H1 (cell line): Measurements from ENCODE around the gene VEPH1. TPM values are rescaled to one million over a fixed set of nuclear protein-coding genes. Genes with fewer than 3 reads are reported as not detected.

Source experiments
- polyA plus RNA-seq, 7 experiments: library from polyadenylated mRNA; depleted of rRNA in 3 of 7; stranded (reverse) in 5 of 7; unstranded in 2 of 7; fragments of >200 nt in 5 of 7; fragments of 200-250 nt in 2 of 7; gene quantifications; 1 replicate in 5 of 7; 2 replicates in 1 of 7; 4 replicates in 1 of 7; pipeline versions ENCODE4 v1.2.1 to v1.2.3, GENCODE V29; 2011 to 2013; ENCODE audit warnings: missing spikeins in 2 of 7, mixed read lengths in 2 of 7
- total RNA-seq: library from RNA; stranded (reverse); fragmentation: NEBNext Ultra II Directional; extraction: Animal tissue kit (Norgen Biotek cat#: 25700); gene quantifications from 2 replicates; pipeline ENCODE4 v1.2.1, GENCODE V29; 2021
- TF ChIP-seq, protein P1 (sequence below): fragments of 300-600 bp; sonication (generic); IDR thresholded peaks from 2 replicates; pipeline ENCODE4 v1.7.1; 2012; ENCODE audit warnings: low read length, moderate library complexity, mild to moderate bottlenecking, inconsistent platforms; ENCODE audit not compliant: insufficient replicate concordance

Gene VEPH1
- total and polyA plus RNA-seq, 2 of the 8 experiments (the other 6 are each of a cell fraction or from before 2014, with no cell fraction given): 12.0 to 18.3 TPM

DNA sequence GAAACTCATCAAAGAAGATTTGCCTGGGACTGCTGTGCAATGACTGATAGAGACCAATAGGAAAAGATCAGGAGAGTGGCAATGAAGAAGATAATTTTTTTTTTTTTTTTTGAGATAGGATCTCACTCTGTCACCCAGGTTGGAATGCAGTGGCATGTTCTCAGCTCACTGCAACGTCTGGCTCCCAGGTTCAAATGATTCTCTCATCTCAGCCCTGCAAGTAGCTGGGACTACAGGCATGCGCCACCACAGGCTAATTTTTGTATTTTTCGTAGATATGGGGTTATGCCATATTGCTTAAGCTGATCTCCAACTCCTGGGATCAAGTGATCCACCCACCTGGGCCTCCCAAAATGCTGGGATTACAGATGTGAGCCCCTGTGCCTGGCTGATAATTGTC is 226.4 kb downstream of the VEPH1 start (continued):
- TF ChIP-seq, protein P1, sequence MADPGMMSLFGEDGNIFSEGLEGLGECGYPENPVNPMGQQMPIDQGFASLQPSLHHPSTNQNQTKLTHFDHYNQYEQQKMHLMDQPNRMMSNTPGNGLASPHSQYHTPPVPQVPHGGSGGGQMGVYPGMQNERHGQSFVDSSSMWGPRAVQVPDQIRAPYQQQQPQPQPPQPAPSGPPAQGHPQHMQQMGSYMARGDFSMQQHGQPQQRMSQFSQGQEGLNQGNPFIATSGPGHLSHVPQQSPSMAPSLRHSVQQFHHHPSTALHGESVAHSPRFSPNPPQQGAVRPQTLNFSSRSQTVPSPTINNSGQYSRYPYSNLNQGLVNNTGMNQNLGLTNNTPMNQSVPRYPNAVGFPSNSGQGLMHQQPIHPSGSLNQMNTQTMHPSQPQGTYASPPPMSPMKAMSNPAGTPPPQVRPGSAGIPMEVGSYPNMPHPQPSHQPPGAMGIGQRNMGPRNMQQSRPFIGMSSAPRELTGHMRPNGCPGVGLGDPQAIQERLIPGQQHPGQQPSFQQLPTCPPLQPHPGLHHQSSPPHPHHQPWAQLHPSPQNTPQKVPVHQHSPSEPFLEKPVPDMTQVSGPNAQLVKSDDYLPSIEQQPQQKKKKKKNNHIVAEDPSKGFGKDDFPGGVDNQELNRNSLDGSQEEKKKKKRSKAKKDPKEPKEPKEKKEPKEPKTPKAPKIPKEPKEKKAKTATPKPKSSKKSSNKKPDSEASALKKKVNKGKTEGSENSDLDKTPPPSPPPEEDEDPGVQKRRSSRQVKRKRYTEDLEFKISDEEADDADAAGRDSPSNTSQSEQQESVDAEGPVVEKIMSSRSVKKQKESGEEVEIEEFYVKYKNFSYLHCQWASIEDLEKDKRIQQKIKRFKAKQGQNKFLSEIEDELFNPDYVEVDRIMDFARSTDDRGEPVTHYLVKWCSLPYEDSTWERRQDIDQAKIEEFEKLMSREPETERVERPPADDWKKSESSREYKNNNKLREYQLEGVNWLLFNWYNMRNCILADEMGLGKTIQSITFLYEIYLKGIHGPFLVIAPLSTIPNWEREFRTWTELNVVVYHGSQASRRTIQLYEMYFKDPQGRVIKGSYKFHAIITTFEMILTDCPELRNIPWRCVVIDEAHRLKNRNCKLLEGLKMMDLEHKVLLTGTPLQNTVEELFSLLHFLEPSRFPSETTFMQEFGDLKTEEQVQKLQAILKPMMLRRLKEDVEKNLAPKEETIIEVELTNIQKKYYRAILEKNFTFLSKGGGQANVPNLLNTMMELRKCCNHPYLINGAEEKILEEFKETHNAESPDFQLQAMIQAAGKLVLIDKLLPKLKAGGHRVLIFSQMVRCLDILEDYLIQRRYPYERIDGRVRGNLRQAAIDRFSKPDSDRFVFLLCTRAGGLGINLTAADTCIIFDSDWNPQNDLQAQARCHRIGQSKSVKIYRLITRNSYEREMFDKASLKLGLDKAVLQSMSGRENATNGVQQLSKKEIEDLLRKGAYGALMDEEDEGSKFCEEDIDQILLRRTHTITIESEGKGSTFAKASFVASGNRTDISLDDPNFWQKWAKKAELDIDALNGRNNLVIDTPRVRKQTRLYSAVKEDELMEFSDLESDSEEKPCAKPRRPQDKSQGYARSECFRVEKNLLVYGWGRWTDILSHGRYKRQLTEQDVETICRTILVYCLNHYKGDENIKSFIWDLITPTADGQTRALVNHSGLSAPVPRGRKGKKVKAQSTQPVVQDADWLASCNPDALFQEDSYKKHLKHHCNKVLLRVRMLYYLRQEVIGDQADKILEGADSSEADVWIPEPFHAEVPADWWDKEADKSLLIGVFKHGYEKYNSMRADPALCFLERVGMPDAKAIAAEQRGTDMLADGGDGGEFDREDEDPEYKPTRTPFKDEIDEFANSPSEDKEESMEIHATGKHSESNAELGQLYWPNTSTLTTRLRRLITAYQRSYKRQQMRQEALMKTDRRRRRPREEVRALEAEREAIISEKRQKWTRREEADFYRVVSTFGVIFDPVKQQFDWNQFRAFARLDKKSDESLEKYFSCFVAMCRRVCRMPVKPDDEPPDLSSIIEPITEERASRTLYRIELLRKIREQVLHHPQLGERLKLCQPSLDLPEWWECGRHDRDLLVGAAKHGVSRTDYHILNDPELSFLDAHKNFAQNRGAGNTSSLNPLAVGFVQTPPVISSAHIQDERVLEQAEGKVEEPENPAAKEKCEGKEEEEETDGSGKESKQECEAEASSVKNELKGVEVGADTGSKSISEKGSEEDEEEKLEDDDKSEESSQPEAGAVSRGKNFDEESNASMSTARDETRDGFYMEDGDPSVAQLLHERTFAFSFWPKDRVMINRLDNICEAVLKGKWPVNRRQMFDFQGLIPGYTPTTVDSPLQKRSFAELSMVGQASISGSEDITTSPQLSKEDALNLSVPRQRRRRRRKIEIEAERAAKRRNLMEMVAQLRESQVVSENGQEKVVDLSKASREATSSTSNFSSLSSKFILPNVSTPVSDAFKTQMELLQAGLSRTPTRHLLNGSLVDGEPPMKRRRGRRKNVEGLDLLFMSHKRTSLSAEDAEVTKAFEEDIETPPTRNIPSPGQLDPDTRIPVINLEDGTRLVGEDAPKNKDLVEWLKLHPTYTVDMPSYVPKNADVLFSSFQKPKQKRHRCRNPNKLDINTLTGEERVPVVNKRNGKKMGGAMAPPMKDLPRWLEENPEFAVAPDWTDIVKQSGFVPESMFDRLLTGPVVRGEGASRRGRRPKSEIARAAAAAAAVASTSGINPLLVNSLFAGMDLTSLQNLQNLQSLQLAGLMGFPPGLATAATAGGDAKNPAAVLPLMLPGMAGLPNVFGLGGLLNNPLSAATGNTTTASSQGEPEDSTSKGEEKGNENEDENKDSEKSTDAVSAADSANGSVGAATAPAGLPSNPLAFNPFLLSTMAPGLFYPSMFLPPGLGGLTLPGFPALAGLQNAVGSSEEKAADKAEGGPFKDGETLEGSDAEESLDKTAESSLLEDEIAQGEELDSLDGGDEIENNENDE: no peak
- TF ChIP-seq, all 59 proteins: peak for 0
